Muscle of arm (tissue), 12 donors: Measurements from ENCODE around the gene PAK5. TPM values are rescaled to one million over a fixed set of nuclear protein-coding genes. Genes with fewer than 3 reads are reported as not detected.

Experiments
- DNase-seq: peaks from one replicate; pipeline ENCODE4 v3.0.0-alpha.2; 2013
- polyA plus RNA-seq, 12 donors: library from polyadenylated mRNA; unstranded; fragments of 120-200 nt; gene quantifications; one replicate each; pipeline ENCODE4 v1.2.1, GENCODE V29; 2013; ENCODE audit not compliant: insufficient read length in 12 of 12

Gene PAK5
- polyA plus RNA-seq, 12 donors: 0.05 to 0.25 (median 0.17) TPM; not detected in 2

DNA sequence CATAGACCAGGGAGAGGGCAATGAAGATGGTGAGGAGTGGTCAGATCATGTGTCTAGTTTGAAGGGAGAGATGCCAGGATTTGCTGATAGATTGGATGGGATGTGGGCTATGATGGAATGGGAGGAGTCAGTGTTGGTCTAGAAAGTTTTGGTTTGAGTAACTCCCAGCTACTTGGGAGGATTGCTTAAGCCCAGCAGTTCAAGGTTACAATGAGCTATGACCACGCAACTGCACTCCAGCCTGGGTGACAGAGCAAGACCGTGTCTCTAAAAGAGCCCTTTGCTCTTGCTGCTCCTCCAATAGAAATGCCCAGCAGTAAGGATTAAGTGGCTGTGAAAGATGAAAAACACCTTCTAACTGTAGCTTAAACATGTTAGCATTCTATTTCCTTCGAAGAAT, 342.7 kb downstream of the PAK5 start:
- DNase-seq: no peak

DNA sequence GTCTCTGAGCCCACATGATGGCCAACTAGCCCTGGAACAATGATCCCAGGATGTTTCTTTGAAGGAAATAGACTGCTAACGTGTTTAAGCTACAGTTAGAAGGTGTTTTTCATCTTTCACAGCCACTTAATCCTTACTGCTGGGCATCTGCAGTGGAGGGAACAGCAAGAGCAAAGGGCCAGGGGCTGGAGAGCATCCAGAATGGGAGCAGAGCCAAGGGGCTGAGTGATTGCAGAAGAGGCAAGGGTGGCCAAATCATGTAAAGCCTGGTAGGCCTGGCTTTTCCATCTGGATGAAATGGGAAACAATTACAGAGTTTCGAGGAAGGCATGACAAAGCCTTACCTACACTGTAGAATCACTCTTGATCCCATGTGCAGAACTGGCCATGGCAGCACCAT, 343.2 kb downstream of the PAK5 start:
- DNase-seq: no peak

- DNase-seq: no peak
These were observed 345.1 kb downstream of the PAK5 start for GRCh38 chr20:9493803-9494202.

GRCh38 chr20:9492067-9492466, 346.8 kb downstream of the PAK5 start:
- no peak for DNase-seq

- DNase-seq: no peak
These were observed 347.6 kb downstream of the PAK5 start for GRCh38 chr20:9491324-9491723.

DNA sequence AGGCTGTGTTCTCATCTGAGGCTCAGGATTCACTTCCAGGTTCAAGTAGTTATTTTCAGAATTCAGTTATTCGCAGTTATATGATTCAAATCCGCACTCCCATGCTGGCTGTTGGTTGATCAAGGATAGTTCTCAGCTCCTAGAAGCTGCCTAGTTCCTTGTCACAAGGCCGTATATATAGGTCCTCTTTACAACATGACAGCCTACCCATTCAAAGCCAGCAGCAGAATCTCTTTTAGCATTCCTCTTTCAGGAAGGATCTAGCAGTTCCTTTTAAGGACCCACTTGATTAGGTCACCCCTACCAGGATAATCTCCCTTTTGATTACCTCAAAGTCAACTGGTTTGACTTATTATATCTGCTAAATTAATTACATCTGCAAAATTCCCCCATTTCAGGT, 348.2 kb downstream of the PAK5 start:
- no peak for DNase-seq

GRCh38 chr20:9490161-9490560, 348.7 kb downstream of the PAK5 start:
- no peak for DNase-seq

DNA sequence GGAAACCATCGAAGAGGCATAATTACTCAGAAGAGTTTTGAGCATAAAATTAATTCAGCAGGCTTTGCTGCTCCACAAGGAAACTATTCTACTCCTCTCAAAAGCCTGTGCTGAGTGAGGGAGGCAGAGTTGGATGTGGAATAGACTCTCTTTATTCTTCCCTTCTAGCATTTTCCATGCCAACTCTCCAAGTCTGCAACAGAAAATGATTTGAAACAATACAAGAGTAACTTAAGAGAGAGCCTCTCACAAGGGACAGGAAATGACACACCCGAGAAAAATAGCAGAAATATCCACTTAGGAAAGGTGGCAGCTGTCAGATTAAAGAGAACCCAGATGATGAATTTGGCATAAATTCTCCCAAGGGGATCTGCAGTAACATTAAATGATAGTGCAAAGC, 350.8 kb downstream of the PAK5 start:
- no peak for DNase-seq

Other genes with a start within 250 kb of the PAK5 start
- gene ANKEF1, start 195.9 kb upstream of the PAK5 start, polyA plus RNA-seq: 1 to 10 TPM in 8 of 12 donors, under 1 TPM in 2, not detected in 2; 0.98 to 3.2 (median 1.3) TPM